ENCODE data around the gene OR9Q2. TPM values are rescaled to one million over a fixed set of nuclear protein-coding genes. Genes with fewer than 3 reads are reported as not detected.

Gene OR9Q2
- total RNA-seq, 2 donors from 2014 or later = not detected

GRCh38 chr11:58216476-58216875 lies 27.6 kb downstream of the OR9Q2 start:
- H3K9ac ChIP-seq (ENCODE audit: low read depth in 2 of 2, low read length in 2 of 2) = no peak overlapping the region
- no peaks in the 10 kb centered on the region for H3K4me1 ChIP-seq
- no peak overlapping the region for H3K27ac ChIP-seq
- DNase-seq = no peak
- H3K9me3 ChIP-seq = no peaks in the 10 kb centered on the region
- intact Hi-C loops (cut with DNase I) = no loop called here
- H3K36me3 ChIP-seq = no peaks in the 10 kb centered on the region
- no peak overlapping the region for H3K4me3 ChIP-seq
- no peak for TF ChIP-seq CTCF (IDR thresholded peaks at IDR 0.05)
- H3K27me3 ChIP-seq = no peaks in the 10 kb centered on the region

GRCh38 chr11:58222721-58223120 lies 33.9 kb downstream of the OR9Q2 start:
- no peaks in the 10 kb centered on the region for H3K9me3 ChIP-seq
- H3K36me3 ChIP-seq = no peaks in the 10 kb centered on the region
- no peak overlapping the region for H3K9ac ChIP-seq (ENCODE audit: low read depth in 2 of 2, low read length in 2 of 2)
- H3K4me1 ChIP-seq = no peaks in the 10 kb centered on the region
- no peaks in the 10 kb centered on the region for H3K27me3 ChIP-seq
- no peak for TF ChIP-seq CTCF (IDR thresholded peaks at IDR 0.05)
- intact Hi-C loops (cut with DNase I) = loop anchor here (10.0 kb wide), 1 partner anchor 52 kb away; no protein-coding TSS in a partner anchor
- DNase-seq = no peak
- H3K27ac ChIP-seq = no peak overlapping the region
- no peak overlapping the region for H3K4me3 ChIP-seq

GRCh38 chr11:58227956-58228615 lies 39.2 kb downstream of the OR9Q2 start:
- Histone ChIP-seq H3K27me3 (no peaks in the 10 kb centered on the region), H3K4me1 (no peaks in the 10 kb centered on the region), H3K4me3 (no peak overlapping the region), H3K27ac (no peak overlapping the region), H3K9ac (ENCODE audit: low read depth in 2 of 2, low read length in 2 of 2) (no peak overlapping the region), H3K36me3 (no peaks in the 10 kb centered on the region), H3K9me3 (no peaks in the 10 kb centered on the region)
- DNase-seq = no peak
- intact Hi-C loops (cut with DNase I) = loop anchor here (10.0 kb wide), 1 partner anchor 47 kb away; no protein-coding TSS in a partner anchor
- no peak for TF ChIP-seq CTCF (IDR thresholded peaks at IDR 0.05)

Other genes with a start within 250 kb of the OR9Q2 start
- not detected for gene OR9Q1, start 165.2 kb upstream of the OR9Q2 start, total RNA-seq
- not detected for gene OR6Q1, start 158.1 kb upstream of the OR9Q2 start, total RNA-seq
- gene OR9I1, start 63.5 kb upstream of the OR9Q2 start, total RNA-seq = not detected
- gene OR1S2, start 15.1 kb downstream of the OR9Q2 start, total RNA-seq = not detected
- gene OR1S1, start 23.6 kb downstream of the OR9Q2 start, total RNA-seq = not detected
- gene OR10Q1, start 39.8 kb downstream of the OR9Q2 start, total RNA-seq = not detected
- not detected for gene OR10W1, start 79.2 kb downstream of the OR9Q2 start, total RNA-seq
- gene OR5B17, start 170.0 kb downstream of the OR9Q2 start, total RNA-seq = not detected
- gene OR5B3, start 217.8 kb downstream of the OR9Q2 start, total RNA-seq = not detected
- not detected for gene OR5B2, start 239.1 kb downstream of the OR9Q2 start, total RNA-seq